A549 (cell line): ENCODE measurements around the gene MAN1C1.

Source experiments
- BCL3 ChIP-seq: fragments of >200 bp; sonication (Bioruptor Twin); formaldehyde crosslinking; IDR thresholded peaks from 3 replicates; pipeline ENCODE4 v1.6.1; 2016
- BHLHE40 ChIP-seq: IDR thresholded peaks from 2 replicates; pipeline ENCODE4 v1.6.1; 2012; ENCODE audit warnings: low read depth, low read length, inconsistent platforms
- CTCF ChIP-seq: fragments of >200 bp; sonication (Bioruptor Twin); formaldehyde crosslinking; IDR thresholded peaks from 3 replicates; pipeline ENCODE4 v1.5.1; 2016
- EP300 ChIP-seq, 2 experiments: fragments of >200 bp; sonication (Bioruptor Twin); formaldehyde crosslinking; IDR thresholded peaks; 2 replicates in 1 of 2; 3 replicates in 1 of 2; pipeline ENCODE4 v1.6.1; 2016 to 2017
- HOXB13 ChIP-seq: fragments of 250-450 bp; sonication (Bioruptor Pico); IDR thresholded peaks from 2 replicates; pipeline ENCODE4 v1.5.0; 2020; ENCODE audit warnings: low read depth, mild to moderate bottlenecking, moderate library complexity
- MAX ChIP-seq: IDR thresholded peaks from 2 replicates; pipeline ENCODE4 v1.6.1; 2012
- MYC ChIP-seq: IDR thresholded peaks from 2 replicates; pipeline ENCODE4 v1.6.1; 2012; ENCODE audit warnings: mild to moderate bottlenecking, inconsistent platforms, low read length, improper control_type of control experiment, borderline replicate concordance
- PHF8 ChIP-seq: fragments of 200-600 bp; sonication (generic); IDR thresholded peaks from 2 replicates; pipeline ENCODE4 v1.6.1; 2016; ENCODE audit warnings: low read depth, mild to moderate bottlenecking, antibody characterized with exemption, moderate library complexity, borderline replicate concordance
- POLR2A ChIP-seq: IDR thresholded peaks from 2 replicates; pipeline ENCODE4 v1.6.1; 2012; ENCODE audit warnings: mild to moderate bottlenecking, low read length
- POLR2AphosphoS2 ChIP-seq: conservative IDR thresholded peaks from 2 replicates; pipeline ENCODE4 v1.6.1; 2012; ENCODE audit warnings: low read length, improper control_type of control experiment, inconsistent platforms
- RAD21 ChIP-seq, 2 experiments: fragments of >200 bp in 1 of 2; sonication (Bioruptor Twin) in 1 of 2; formaldehyde crosslinking in 1 of 2; IDR thresholded peaks in 1 of 2; conservative IDR thresholded peaks in 1 of 2; 2 replicates in 1 of 2; 3 replicates in 1 of 2; pipeline ENCODE4 v1.6.1; 2012 to 2018; ENCODE audit warnings: inconsistent platforms in 1 of 2
- RFX5 ChIP-seq: fragments of 450-650 bp; IDR thresholded peaks from 2 replicates; pipeline ENCODE4 v1.7.1; 2014; ENCODE audit warnings: antibody characterized with exemption, mild to moderate bottlenecking, moderate library complexity
- RNF2 ChIP-seq: fragments of 200-600 bp; sonication (generic); IDR thresholded peaks from 2 replicates; pipeline ENCODE4 v1.6.1; 2016; ENCODE audit warnings: low read depth, mild to moderate bottlenecking, antibody characterized with exemption, moderate library complexity, borderline replicate concordance
- SMC3 ChIP-seq: fragments of >200 bp; sonication (Bioruptor Twin); formaldehyde crosslinking; IDR thresholded peaks from 3 replicates; pipeline ENCODE4 v1.6.1; 2018; ENCODE audit warnings: inconsistent platforms

- TF ChIP-seq CTCF (no peak), RAD21 (conservative IDR thresholded peaks at IDR 0.05 in 1 of 2, IDR thresholded peaks at IDR 0.05 in 1 of 2) (no peak), RNF2 (no peak), POLR2A (no peak), EP300 (IDR thresholded peaks at IDR 0.05) (no peak), BCL3 (no peak), BHLHE40 (no peak), RFX5 (no peak), POLR2AphosphoS2 (no peak), MYC (no peak), SMC3 (no peak), PHF8 (no peak), HOXB13 (CRISPR knock-in tag) (no peak), MAX (no peak)
Observed at GRCh38 chr1:25769625-25770383, 153.2 kb downstream of the MAN1C1 start.
